ENCODE data around the gene SLC16A6. TPM values are rescaled to one million over a fixed set of nuclear protein-coding genes. Genes with fewer than 3 reads are reported as not detected.

Gene SLC16A6
- polyA plus RNA-seq, 3 donors, result 12.3 to 24.7 (median 14.0) TPM

DNA sequence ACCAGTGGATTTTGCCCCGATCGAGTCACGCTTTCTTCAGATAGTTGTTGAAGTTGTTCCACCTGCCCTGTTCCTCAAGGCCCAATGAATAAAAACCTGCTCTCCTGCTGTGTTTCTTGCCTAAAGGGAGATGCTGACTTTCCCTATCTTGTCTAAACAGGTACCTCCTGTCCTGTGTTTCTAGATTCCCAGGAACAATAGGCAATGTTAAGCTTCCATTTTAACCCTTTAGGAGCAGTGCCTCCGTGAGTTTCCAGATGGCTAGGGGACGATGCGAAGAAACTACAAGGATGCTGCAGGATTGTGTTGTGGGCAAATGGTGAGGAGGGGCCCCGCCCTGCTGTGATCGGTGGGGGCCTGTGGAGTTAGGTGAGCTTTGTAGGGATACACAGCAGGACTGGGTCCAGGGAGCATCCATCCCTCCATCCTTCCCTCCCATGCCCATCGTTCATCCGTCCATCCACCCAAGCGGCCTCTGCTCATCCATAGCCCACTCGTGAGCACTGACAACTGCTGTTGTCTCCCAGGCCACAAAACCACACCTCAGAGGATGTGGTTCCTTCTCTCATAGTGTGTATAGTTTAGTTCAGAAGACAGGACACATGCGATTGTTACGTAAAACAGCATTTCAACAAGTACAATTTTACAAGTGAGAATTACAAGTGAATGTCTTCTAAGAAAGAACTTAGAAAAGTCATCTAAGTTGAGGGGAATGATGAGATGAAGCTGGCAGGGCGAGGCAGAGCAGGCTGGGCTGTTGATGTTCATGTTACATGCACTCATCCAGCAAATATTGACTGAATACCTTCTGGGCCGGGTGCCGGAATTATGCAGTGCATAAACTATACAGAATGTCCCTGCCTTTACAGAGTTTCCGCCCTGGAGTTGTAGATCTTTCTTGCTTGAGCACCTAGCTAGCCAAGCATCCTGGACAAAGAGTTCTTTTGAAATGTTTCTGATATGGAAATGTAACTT, 5.6 kb upstream of the SLC16A6 start:
- Histone ChIP-seq H3K9ac (ENCODE audit: insufficient read depth, low read length, poor library complexity, severe bottlenecking) (peak overlapping the region; percentile 28), H3K79me2 (ENCODE audit: insufficient read depth, low read length) (peaks cover 25% of the 10 kb centered on the region), H2AFZ (ENCODE audit: insufficient read depth, low read depth, low read length, poor library complexity, severe bottlenecking) (peak overlapping the region; percentile 18), H3K27me3 (ENCODE audit: control insufficient read depth in 2 of 2, insufficient read depth in 2 of 2, low read length in 2 of 2) (no peaks in the 10 kb centered on the region), H3K36me3 (replicated peaks in 1 of 2; ENCODE audit: control insufficient read depth in 1 of 2, insufficient read depth in 2 of 2, low read length in 2 of 2) (no peaks in the 10 kb centered on the region), H3K9me3 (replicated peaks in 1 of 2; ENCODE audit: control insufficient read depth in 1 of 2, insufficient read depth in 1 of 2, low read length in 2 of 2) (no peaks in the 10 kb centered on the region), H3K4me2 (replicated peaks; ENCODE audit: extremely low read depth, low read length, poor library complexity, severe bottlenecking) (no peak overlapping the region), H4K20me1 (ENCODE audit: insufficient read depth, low read length) (no peaks in the 10 kb centered on the region), H3K27ac (ENCODE audit: low read depth in 1 of 2, low read length in 2 of 2) (peak overlapping the region; percentile 81 to 83), H3K4me3 (replicated peaks in 1 of 3; ENCODE audit: low read depth in 2 of 3, low read length in 3 of 3) (peak overlapping the region in 1 of 3 experiments; percentile 10), H3K4me1 (ENCODE audit: control insufficient read depth in 1 of 2, insufficient read depth in 2 of 2, low read length in 2 of 2) (peaks cover 65 to 72% of the 10 kb centered on the region in 2 donors)
- peaks cover 0 to 2% (median 0%) of the 10 kb centered on the region in 3 donors for H3K27me3 Mint-ChIP-seq (ENCODE audit: low read depth in 3 of 3)
- H3K4me3 Mint-ChIP-seq, result peak overlapping the region; percentile 34 to 39
- peaks cover 6 to 17% of the 10 kb centered on the region in 2 donors for H3K36me3 Mint-ChIP-seq
- H3K4me1 Mint-ChIP-seq, result peaks cover 62% of the 10 kb centered on the region
- intact Hi-C loops (cut with micrococcal nuclease), result no loop called here
- H3K9me3 Mint-ChIP-seq, result peaks cover 0 to 4% (median 0%) of the 10 kb centered on the region in 7 donors
- peak overlapping the region; percentile 92 to 97 (median 94) for H3K27ac Mint-ChIP-seq
- WGBS (ENCODE audit: insufficient coverage), result 96% methylated on average over 4 of the region's 18 CpGs
- TF ChIP-seq, protein P1, sequence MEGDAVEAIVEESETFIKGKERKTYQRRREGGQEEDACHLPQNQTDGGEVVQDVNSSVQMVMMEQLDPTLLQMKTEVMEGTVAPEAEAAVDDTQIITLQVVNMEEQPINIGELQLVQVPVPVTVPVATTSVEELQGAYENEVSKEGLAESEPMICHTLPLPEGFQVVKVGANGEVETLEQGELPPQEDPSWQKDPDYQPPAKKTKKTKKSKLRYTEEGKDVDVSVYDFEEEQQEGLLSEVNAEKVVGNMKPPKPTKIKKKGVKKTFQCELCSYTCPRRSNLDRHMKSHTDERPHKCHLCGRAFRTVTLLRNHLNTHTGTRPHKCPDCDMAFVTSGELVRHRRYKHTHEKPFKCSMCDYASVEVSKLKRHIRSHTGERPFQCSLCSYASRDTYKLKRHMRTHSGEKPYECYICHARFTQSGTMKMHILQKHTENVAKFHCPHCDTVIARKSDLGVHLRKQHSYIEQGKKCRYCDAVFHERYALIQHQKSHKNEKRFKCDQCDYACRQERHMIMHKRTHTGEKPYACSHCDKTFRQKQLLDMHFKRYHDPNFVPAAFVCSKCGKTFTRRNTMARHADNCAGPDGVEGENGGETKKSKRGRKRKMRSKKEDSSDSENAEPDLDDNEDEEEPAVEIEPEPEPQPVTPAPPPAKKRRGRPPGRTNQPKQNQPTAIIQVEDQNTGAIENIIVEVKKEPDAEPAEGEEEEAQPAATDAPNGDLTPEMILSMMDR (IDR thresholded peaks at IDR 0.05), result no peak
- peak; percentile 32 to 56 (median 55) for DNase-seq

DNA sequence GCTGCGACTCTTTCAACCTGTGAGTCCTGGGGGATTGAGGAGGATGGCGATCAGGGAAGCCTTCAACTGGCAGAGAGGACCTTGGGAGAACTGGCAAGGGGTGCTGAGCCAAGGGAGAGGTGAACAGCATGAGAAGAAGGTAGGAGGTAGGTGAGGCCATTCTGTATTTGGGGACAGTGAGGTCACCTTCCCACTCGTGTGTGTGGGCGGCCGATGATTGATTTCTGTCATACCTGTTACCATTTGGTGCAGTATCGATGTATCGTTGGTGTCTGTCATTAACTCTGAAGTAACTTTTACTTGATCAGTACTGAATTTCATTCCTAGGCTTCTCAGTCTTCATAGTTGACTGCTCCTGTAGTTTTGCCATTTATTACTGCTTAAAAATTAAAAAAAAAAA, 4.2 kb upstream of the SLC16A6 start:
- Mint-ChIP-seq H3K9me3 (peaks cover 0 to 4% (median 2%) of the 10 kb centered on the region in 7 donors), H3K27me3 (ENCODE audit: low read depth in 3 of 3) (peaks cover 0 to 2% (median 2%) of the 10 kb centered on the region in 3 donors), H3K36me3 (peaks cover 8 to 12% of the 10 kb centered on the region in 2 donors), H3K4me3 (no peak overlapping the region), H3K27ac (peak overlapping the region in 4 of 7 donors; percentile 9 to 76 (median 44)), H3K4me1 (peaks cover 60% of the 10 kb centered on the region)
- Histone ChIP-seq H3K4me2 (replicated peaks; ENCODE audit: extremely low read depth, low read length, poor library complexity, severe bottlenecking) (no peak overlapping the region), H3K27ac (ENCODE audit: low read depth in 1 of 2, low read length in 2 of 2) (no peak overlapping the region), H2AFZ (ENCODE audit: insufficient read depth, low read depth, low read length, poor library complexity, severe bottlenecking) (no peak overlapping the region), H4K20me1 (ENCODE audit: insufficient read depth, low read length) (no peaks in the 10 kb centered on the region), H3K9ac (ENCODE audit: insufficient read depth, low read length, poor library complexity, severe bottlenecking) (no peak overlapping the region), H3K4me1 (ENCODE audit: control insufficient read depth in 1 of 2, insufficient read depth in 2 of 2, low read length in 2 of 2) (peaks cover 65 to 74% of the 10 kb centered on the region in 2 donors), H3K36me3 (replicated peaks in 1 of 2; ENCODE audit: control insufficient read depth in 1 of 2, insufficient read depth in 2 of 2, low read length in 2 of 2) (no peaks in the 10 kb centered on the region), H3K9me3 (replicated peaks in 1 of 2; ENCODE audit: control insufficient read depth in 1 of 2, insufficient read depth in 1 of 2, low read length in 2 of 2) (no peaks in the 10 kb centered on the region), H3K4me3 (replicated peaks in 1 of 3; ENCODE audit: low read depth in 2 of 3, low read length in 3 of 3) (no peak overlapping the region), H3K27me3 (ENCODE audit: control insufficient read depth in 2 of 2, insufficient read depth in 2 of 2, low read length in 2 of 2) (no peaks in the 10 kb centered on the region), H3K79me2 (ENCODE audit: insufficient read depth, low read length) (peaks cover 35% of the 10 kb centered on the region)
- 93% methylated on average over 7 of the region's 7 CpGs for WGBS (ENCODE audit: insufficient coverage)
- no peak for DNase-seq
- intact Hi-C loops (cut with micrococcal nuclease), result no loop called here
- TF ChIP-seq, protein P1 (IDR thresholded peaks at IDR 0.05), result no peak
